B cell (primary cell): ENCODE measurements around the gene UPK3B. TPM values are rescaled to one million over a fixed set of nuclear protein-coding genes. Genes with fewer than 3 reads are reported as not detected.

Experiments used
- ATAC-seq: fragments of 200-7000 bp; cut with Tn5 transposase; one replicate; pipeline ENCODE4 v1.10.0; 2021; ENCODE audit warnings: low read depth, mild to moderate bottlenecking, moderate number of reproducible peaks, moderate library complexity
- CTCF ChIA-PET: fragments of 350-600 bp; sonication (Branson Sonifier 250); formaldehyde crosslinking; loops from one replicate; lab custom pipeline; 2021; ENCODE audit warnings: antibody characterized with exemption, inconsistent platforms; lab: Charles Lee
- POLR2A ChIA-PET: fragments of 350-600 bp; sonication (Branson Sonifier 250); formaldehyde crosslinking; loops from one replicate; lab custom pipeline; 2021; ENCODE audit warnings: antibody characterized with exemption; lab: Charles Lee
- DNase-seq: peaks from one replicate; pipeline ENCODE4 v3.0.0; 2013
- H2AFZ ChIP-seq: 2 replicates; pipeline ENCODE4 v1.6.1; 2012; ENCODE audit warnings: mild to moderate bottlenecking, low read depth, low read length; ENCODE audit not compliant: insufficient read depth, poor library complexity, severe bottlenecking
- H3K27ac ChIP-seq, 2 donors: 1 replicate in 1 of 2; 2 replicates in 1 of 2; pipeline ENCODE4 v1.5.1; 2012 to 2013; ENCODE audit warnings: low read length in 2 of 2, mild to moderate bottlenecking in 2 of 2, moderate library complexity in 1 of 2
- H3K27me3 ChIP-seq, 4 experiments: fragments of 200-600 bp in 1 of 4; sonication (generic) in 1 of 4; replicated peaks in 1 of 4; 1 replicate in 2 of 4; 2 replicates in 2 of 4; pipeline versions ENCODE4 v1.6.1 to v1.7.0; 2013 to 2016; ENCODE audit warnings: low read length in 3 of 4, mild to moderate bottlenecking in 2 of 4, mixed read lengths in 1 of 4, moderate library complexity in 1 of 4; ENCODE audit not compliant: insufficient read depth in 4 of 4, control insufficient read depth in 3 of 4; ENCODE audit errors: control extremely low read depth in 1 of 4
- H3K36me3 ChIP-seq, 2 experiments: replicated peaks in 1 of 2; 1 replicate in 1 of 2; 2 replicates in 1 of 2; pipeline versions ENCODE4 v1.6.1 to v1.7.1; 2013; ENCODE audit warnings: low read length in 1 of 2; ENCODE audit not compliant: insufficient read depth in 2 of 2, control insufficient read depth in 1 of 2; ENCODE audit errors: control extremely low read depth in 1 of 2, extremely low read depth in 1 of 2
- H3K4me1 ChIP-seq, 2 donors: fragments of 200-600 bp in 1 of 2; sonication (generic) in 1 of 2; 1 replicate in 1 of 2; 2 replicates in 1 of 2; pipeline versions ENCODE4 v1.5.1 to v1.6.1; 2013 to 2017; ENCODE audit warnings: low read length in 2 of 2; ENCODE audit not compliant: control insufficient read depth in 2 of 2, insufficient read depth in 2 of 2
- H3K4me2 ChIP-seq: replicated peaks from 2 replicates; pipeline ENCODE3; 2012; ENCODE audit warnings: mild to moderate bottlenecking, low read depth, low read length; ENCODE audit not compliant: poor library complexity, severe bottlenecking
- H3K4me3 ChIP-seq, 5 experiments: fragments of 200-600 bp in 1 of 5; sonication (generic) in 1 of 5; 1 replicate in 3 of 5; 2 replicates in 2 of 5; pipeline versions ENCODE4 v1.5.1 to v1.7.0; 2011 to 2016; ENCODE audit warnings: low read length in 4 of 5, mild to moderate bottlenecking in 4 of 5, low read depth in 2 of 5, control low read depth in 1 of 5, moderate library complexity in 1 of 5; ENCODE audit not compliant: insufficient read depth in 1 of 5; ENCODE audit errors: control extremely low read depth in 1 of 5, extremely low read depth in 1 of 5
- H3K79me2 ChIP-seq: fragments of 200-600 bp; sonication (generic); one replicate; pipeline ENCODE4 v1.6.0; 2016; ENCODE audit warnings: low read length; ENCODE audit not compliant: control insufficient read depth, insufficient read depth
- H3K9ac ChIP-seq: fragments of 200-600 bp; sonication (generic); 2 replicates; pipeline ENCODE4 v1.6.1; 2017; ENCODE audit warnings: mild to moderate bottlenecking, low read length, moderate library complexity
- H3K9me3 ChIP-seq, 3 donors: one replicate each; pipeline versions ENCODE4 v1.6.1 to v1.7.1; 2013; ENCODE audit warnings: low read length in 2 of 3; ENCODE audit not compliant: control insufficient read depth in 2 of 3, insufficient read depth in 1 of 3; ENCODE audit errors: control extremely low read depth in 1 of 3
- H4K20me1 ChIP-seq: 2 replicates; pipeline ENCODE4 v1.6.0; 2012; ENCODE audit warnings: mild to moderate bottlenecking, low read length; ENCODE audit not compliant: insufficient read depth, control insufficient read depth, poor library complexity, severe bottlenecking
- H3K27ac Mint-ChIP-seq: one replicate; pipeline ENCODE4 v1.8.0; 2021; ENCODE audit warnings: mixed read lengths
- H3K27me3 Mint-ChIP-seq: one replicate; pipeline ENCODE4 v1.8.0; 2021; ENCODE audit warnings: mixed read lengths
- H3K4me1 Mint-ChIP-seq: one replicate; pipeline ENCODE4 v1.8.0; 2021; ENCODE audit warnings: mixed read lengths
- H3K4me3 Mint-ChIP-seq: one replicate; pipeline ENCODE4 v1.8.0; 2021; ENCODE audit warnings: mixed read lengths
- H3K9me3 Mint-ChIP-seq: one replicate; pipeline ENCODE4 v1.8.0; 2022; ENCODE audit warnings: mixed read lengths; ENCODE audit not compliant: insufficient read depth
- CTCF ChIP-seq: fragments of 200-600 bp; IDR thresholded peaks from one replicate; pipeline ENCODE4 v1.8.0; 2022; ENCODE audit warnings: antibody characterized with exemption, mild to moderate bottlenecking
- EZH2 ChIP-seq: IDR thresholded peaks from 2 replicates; pipeline ENCODE4 v1.6.1; 2012; ENCODE audit warnings: borderline replicate concordance, low read depth, mild to moderate bottlenecking, moderate library complexity, low read length; ENCODE audit not compliant: insufficient read depth, poor library complexity, severe bottlenecking
- WGBS: methylation state at CpG from one replicate; pipeline ENCODE4 v1.1.5; 2013; ENCODE audit warnings: missing lambda C conversion rate; ENCODE audit not compliant: insufficient coverage; 5-methylcytosine and 5-hydroxymethylcytosine counted together
- intact Hi-C: fragments of 100-400 bp; cut with micrococcal nuclease; formaldehyde crosslinking; loops from one replicate; pipeline ENCODE4 v1.10.0; 2022
- polyA plus RNA-seq: library from polyadenylated mRNA; depleted of rRNA; stranded (reverse); fragments of >200 nt; gene quantifications from 2 replicates; pipeline ENCODE4 v1.2.3, GENCODE V29; 2012
- total RNA-seq, 2 donors: library from RNA; stranded (reverse); fragments of 120-200 nt in 1 of 2; gene quantifications; 1 replicate in 1 of 2; 2 replicates in 1 of 2; pipeline versions ENCODE4 v1.2.3 to v1.2.4, GENCODE V29; 2013 to 2022

The UPK3B gene
- total and polyA plus RNA-seq, 2 donors (not counting 1 experiment from before 2014, with no cell fraction given) = 2.8 to 4.9 TPM

GRCh38 chr7:76513817-76514799 is 3.8 kb downstream of the UPK3B start:
- DNase-seq = no peak
- Mint-ChIP-seq H3K27me3 (no peaks in the 10 kb centered on the region), H3K9me3 (no peaks in the 10 kb centered on the region), H3K4me3 (no peak overlapping the region), H3K4me1 (no peaks in the 10 kb centered on the region), H3K27ac (no peak overlapping the region)
- Histone ChIP-seq H3K27me3 (peaks cover 0 to 4% (median 0%) of the 10 kb centered on the region in 4 experiments), H3K4me1 (peaks cover 0 to 3% of the 10 kb centered on the region in 2 donors), H4K20me1 (no peaks in the 10 kb centered on the region), H3K36me3 (no peaks in the 10 kb centered on the region), H3K4me2 (no peak overlapping the region), H3K9ac (no peak overlapping the region), H3K27ac (no peak overlapping the region), H3K9me3 (no peaks in the 10 kb centered on the region), H2AFZ (no peak overlapping the region), H3K79me2 (no peaks in the 10 kb centered on the region), H3K4me3 (no peak overlapping the region)
- intact Hi-C loops = no loop called here
- no peak for TF ChIP-seq EZH2
- no peak for TF ChIP-seq CTCF
- POLR2A ChIA-PET = no interaction called here
- 91% methylated on average over 27 of the region's 29 CpGs for WGBS
- no peak for ATAC-seq
- CTCF ChIA-PET = no interaction called here
